A549 treated with Hydrocortisone at 1 μM for 4 hours (cell line): ENCODE data around the gene CD300LG. TPM values are rescaled to one million over a fixed set of nuclear protein-coding genes. Genes with fewer than 3 reads are reported as not detected.

Source experiments
- total RNA-seq: library from RNA; stranded (reverse); fragments of 200-300 nt; extraction: Qiagen RNA extraction; gene quantifications from 5 replicates; pipeline ENCODE4 v1.2.3, GENCODE V29; 2022

The CD300LG gene, protein sequence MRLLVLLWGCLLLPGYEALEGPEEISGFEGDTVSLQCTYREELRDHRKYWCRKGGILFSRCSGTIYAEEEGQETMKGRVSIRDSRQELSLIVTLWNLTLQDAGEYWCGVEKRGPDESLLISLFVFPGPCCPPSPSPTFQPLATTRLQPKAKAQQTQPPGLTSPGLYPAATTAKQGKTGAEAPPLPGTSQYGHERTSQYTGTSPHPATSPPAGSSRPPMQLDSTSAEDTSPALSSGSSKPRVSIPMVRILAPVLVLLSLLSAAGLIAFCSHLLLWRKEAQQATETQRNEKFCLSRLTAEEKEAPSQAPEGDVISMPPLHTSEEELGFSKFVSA
- not detected in 5 replicates for total RNA-seq

DNA sequence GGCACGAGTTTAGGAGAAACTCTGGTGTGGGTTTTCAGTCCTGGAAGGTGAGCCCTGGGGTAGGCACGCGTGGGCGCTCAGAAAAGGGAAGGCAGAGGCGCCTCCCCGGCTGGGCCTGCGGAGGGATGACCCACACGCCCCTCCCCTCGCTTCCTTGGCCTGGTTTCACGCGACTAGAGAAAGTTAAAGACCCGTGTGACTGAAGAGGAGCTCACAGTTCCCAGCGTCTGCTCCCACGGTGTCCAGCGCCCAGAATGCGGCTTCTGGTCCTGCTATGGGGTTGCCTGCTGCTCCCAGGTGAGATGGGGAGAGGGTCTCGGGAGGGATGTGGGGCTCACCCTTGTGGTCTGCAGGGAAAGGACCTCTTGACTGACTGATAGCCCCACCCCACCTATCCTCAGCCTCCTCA, at the start of gene CD300LG:
Gene CD300LG (plus strand): TSS at position 214 of the 409 bp plus-strand sequence. CDS start 41 bp downstream, at position 255.

DNA sequence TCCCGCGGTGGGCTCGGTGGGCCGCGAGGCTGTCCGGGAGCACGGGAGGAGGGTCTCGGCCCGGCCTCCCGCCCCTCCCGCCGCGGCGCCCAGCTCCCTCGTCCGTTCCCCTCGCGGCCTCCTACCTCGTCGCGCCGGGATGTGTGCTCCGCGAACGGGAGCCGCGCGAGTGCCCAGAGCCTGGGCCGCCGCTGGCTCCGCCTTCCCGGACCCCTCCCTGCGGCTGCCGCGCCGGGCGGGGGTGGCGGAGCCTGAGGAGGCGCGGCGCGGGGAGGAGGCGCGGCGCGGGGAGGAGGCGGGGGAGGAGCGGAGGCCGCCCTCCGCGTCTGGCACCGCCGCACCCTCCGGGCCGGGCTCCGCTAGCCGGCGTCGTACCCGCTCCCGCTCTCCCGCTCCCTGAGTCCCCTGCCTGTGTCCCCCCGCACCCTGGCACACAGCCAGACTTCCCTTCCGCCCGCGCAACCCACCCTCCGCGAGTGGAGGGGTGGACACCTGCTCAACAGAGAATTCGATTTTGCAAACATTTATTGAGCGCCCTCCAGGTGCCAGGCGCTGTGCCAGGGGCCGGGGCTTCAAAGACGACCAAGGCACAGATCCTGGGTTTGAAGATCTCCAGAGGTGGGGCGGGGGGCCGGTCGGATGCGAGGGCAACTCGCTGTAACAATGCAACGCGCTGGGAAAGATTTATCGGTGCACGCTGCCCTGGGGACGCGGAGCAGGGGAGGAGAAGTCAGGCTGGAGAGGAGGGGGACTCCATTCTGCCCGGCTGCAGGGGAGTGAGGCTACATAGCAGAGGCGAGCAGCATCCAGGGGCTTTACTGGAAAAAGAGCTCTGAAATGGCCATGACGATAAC, 13.8 kb upstream of the CD300LG start, which contains the start of gene MPP3:
Gene MPP3 (minus strand): TSS at position 171 of the 854 bp plus-strand sequence. CDS start 1,240 bp downstream, outside the sequence.

DNA sequence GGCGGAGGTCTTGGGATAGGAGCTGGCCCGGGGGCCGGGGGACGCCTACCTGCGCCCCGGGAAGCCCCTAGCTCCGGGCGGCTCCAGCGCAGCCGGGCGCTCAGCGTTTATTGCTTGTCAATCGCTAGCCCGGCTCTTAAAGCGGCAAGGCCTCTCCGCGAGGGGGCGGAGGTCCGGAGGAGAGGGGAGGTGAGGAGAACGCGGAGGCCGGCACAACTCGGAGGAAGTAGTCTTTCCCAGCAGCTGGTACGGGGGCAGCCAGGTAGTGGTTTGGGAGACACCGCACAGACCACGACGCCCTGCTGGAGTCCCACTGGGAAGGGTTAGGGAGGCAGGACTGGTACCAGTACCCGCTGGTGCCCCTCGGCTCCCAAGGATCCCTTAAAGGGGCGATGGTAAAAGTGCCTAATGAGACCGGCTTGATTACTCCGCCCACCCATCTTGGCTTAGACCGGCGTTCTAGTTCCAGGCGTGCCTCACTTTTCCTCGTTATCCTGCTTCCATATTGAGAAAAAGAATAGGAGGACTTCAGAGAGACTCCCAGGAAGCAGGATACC, 60.5 kb downstream of the CD300LG start, which contains the start of gene MPP2:
Gene MPP2 (minus strand): TSS at position 112 of the 557 bp plus-strand sequence. CDS start 3,076 bp downstream, outside the sequence.

Other genes with a start within 250 kb of the CD300LG start
- gene MEOX1, start 185.3 kb upstream of the CD300LG start, total RNA-seq, result not detected in 5 replicates
- not detected in 5 replicates for gene SOST, start 88.4 kb upstream of the CD300LG start, total RNA-seq
- gene DUSP3, start 68.2 kb upstream of the CD300LG start, total RNA-seq, result 59.7 to 67.0 TPM (median 62.4 TPM) in 5 replicates
- gene CFAP97D1, start 66.7 kb upstream of the CD300LG start, total RNA-seq, result 0.02 to 0.03 TPM (median 0.03 TPM) in 3 of 5 replicates, not detected in the others
- 13.7 to 18.8 TPM (median 15.6 TPM) in 5 replicates for gene MPP3, start 14.0 kb upstream of the CD300LG start, total RNA-seq
- gene MPP2, start 60.4 kb downstream of the CD300LG start, total RNA-seq, result 1.1 to 1.6 TPM (median 1.3 TPM) in 5 replicates
- gene PPY, start 95.3 kb downstream of the CD300LG start, total RNA-seq, result 0.23 to 0.44 TPM (median 0.29 TPM) in 3 of 5 replicates, not detected in the others
- gene PYY, start 106.8 kb downstream of the CD300LG start, total RNA-seq, result not detected in 5 replicates
- gene NAGS, start 157.4 kb downstream of the CD300LG start, total RNA-seq, result 0.82 to 1.5 TPM (median 1.2 TPM) in 5 replicates
- gene TMEM101, start 167.8 kb downstream of the CD300LG start, total RNA-seq, result 24.3 to 31.7 TPM (median 29.9 TPM) in 5 replicates
- 46.9 to 53.4 TPM (median 50.5 TPM) in 5 replicates for gene LSM12, start 219.5 kb downstream of the CD300LG start, total RNA-seq
- 121 to 161 TPM (median 158 TPM) in 5 replicates for gene G6PC3, start 223.6 kb downstream of the CD300LG start, total RNA-seq